ENCODE data around the gene ITGA5. TPM values are rescaled to one million over a fixed set of nuclear protein-coding genes. Genes with fewer than 3 reads are reported as not detected.

The ITGA5 gene
- total RNA-seq, 1 experiment from 2014 or later = 12.2 TPM

- H2BK12ac ChIP-seq (ENCODE audit: insufficient read length, low read depth, low read length) = no peak overlapping the region
- H2BK120ac ChIP-seq (ENCODE audit: low read depth, low read length, poor library complexity, severe bottlenecking) = no peak overlapping the region
- H3K27me3 Mint-ChIP-seq (ENCODE audit: low read depth) = peaks cover 88% of the 10 kb centered on the region
- H3K27ac ChIP-seq (ENCODE audit: insufficient read length, low read depth, low read length) = no peak overlapping the region
- H3K23ac ChIP-seq (ENCODE audit: insufficient read length, low read depth, low read length) = no peak overlapping the region
- peaks cover 38 to 46% of the 10 kb centered on the region in 2 experiments for H3K4me1 Mint-ChIP-seq
- H3K9ac ChIP-seq (ENCODE audit: extremely low read depth, insufficient read length, low read length) = no peak overlapping the region
- H3K4me2 ChIP-seq (ENCODE audit: insufficient read depth, insufficient read length, low read length) = no peak overlapping the region
- H3T11ph ChIP-seq (ENCODE audit: low read length) = no peak overlapping the region
- H3K27me3 ChIP-seq (ENCODE audit: insufficient read depth, low read length) = no peaks in the 10 kb centered on the region; the same call in 1 of the 2 replicates
- no peak overlapping the region for H2AFZ ChIP-seq (ENCODE audit: low read length)
- H3K9me3 ChIP-seq (ENCODE audit: control insufficient read depth, low read depth, low read length) = no peaks in the 10 kb centered on the region
- no CpG with 5 or more reads among the region's 2 CpGs for WGBS (ENCODE audit: extremely low coverage, insufficient read length, low lambda C conversion rate)
- H3K36me3 Mint-ChIP-seq (ENCODE audit: insufficient read depth in 1 of 3, low read depth in 3 of 3) = no peaks in the 10 kb centered on the region; a peak in 1 of 7 replicates
- no peak overlapping the region for H2AK5ac ChIP-seq (ENCODE audit: insufficient read length, low read length)
- DNase-seq = no peak
- H3K4me1 ChIP-seq (ENCODE audit: insufficient read depth, low read length) = peaks cover 5% of the 10 kb centered on the region; the same call in 1 of the 2 replicates
- no peak overlapping the region for H4K5ac ChIP-seq (ENCODE audit: insufficient read length, low read depth, low read length)
- no peaks in the 10 kb centered on the region for H3K79me1 ChIP-seq (ENCODE audit: insufficient read depth, low read depth, low read length, poor library complexity, severe bottlenecking)
- peaks cover 16% of the 10 kb centered on the region for H3K23me2 ChIP-seq (ENCODE audit: insufficient read length, low read depth, low read length, poor library complexity, severe bottlenecking)
- H2BK20ac ChIP-seq (ENCODE audit: low read depth, low read length, poor library complexity, severe bottlenecking) = no peak overlapping the region
- H3K56ac ChIP-seq (ENCODE audit: insufficient read length, low read depth, low read length) = no peak overlapping the region
- H3K18ac ChIP-seq (ENCODE audit: insufficient read length, low read depth, low read length) = no peak overlapping the region
- H3K27ac Mint-ChIP-seq = no peak overlapping the region
- H3K4me3 Mint-ChIP-seq = no peak overlapping the region
- no peaks in the 10 kb centered on the region for H3K79me2 ChIP-seq (ENCODE audit: insufficient read depth, low read length)
- no peak overlapping the region for H2BK15ac ChIP-seq (ENCODE audit: low read depth, low read length)
- no peaks in the 10 kb centered on the region for H3K9me3 Mint-ChIP-seq
- H2BK5ac ChIP-seq (ENCODE audit: insufficient read length, low read length) = no peak overlapping the region
- TF ChIP-seq CTCF (conservative IDR thresholded peaks at IDR 0.05) = no peak
- no peak overlapping the region for H4K8ac ChIP-seq (replicated peaks; ENCODE audit: insufficient read length, low read depth, low read length)
- H3K4ac ChIP-seq (ENCODE audit: low read depth, low read length) = no peak overlapping the region
- no peaks in the 10 kb centered on the region for H4K20me1 ChIP-seq (ENCODE audit: control insufficient read depth, insufficient read depth, insufficient read length)
- no peak overlapping the region for H4K91ac ChIP-seq (ENCODE audit: insufficient read length, low read depth, low read length)
- no peak overlapping the region for H3K14ac ChIP-seq (ENCODE audit: insufficient read depth, low read length)
These were observed 2.8 kb upstream of the ITGA5 start for GRCh38 chr12:54421879-54422250.
